HG02588 (cell line): ENCODE results near the gene GNG3.

Experiments
- ATAC-seq: cut with Tn5 transposase; IDR thresholded peaks from one replicate; pipeline ENCODE4 v1.9.1; 2021; ENCODE audit warnings: mild to moderate bottlenecking, moderate library complexity; ENCODE audit not compliant: unreplicated experiment

GNG3 gene

GRCh38 chr11:62755086-62755615 is 47.7 kb downstream of the GNG3 start:
- no peak for ATAC-seq

DNA sequence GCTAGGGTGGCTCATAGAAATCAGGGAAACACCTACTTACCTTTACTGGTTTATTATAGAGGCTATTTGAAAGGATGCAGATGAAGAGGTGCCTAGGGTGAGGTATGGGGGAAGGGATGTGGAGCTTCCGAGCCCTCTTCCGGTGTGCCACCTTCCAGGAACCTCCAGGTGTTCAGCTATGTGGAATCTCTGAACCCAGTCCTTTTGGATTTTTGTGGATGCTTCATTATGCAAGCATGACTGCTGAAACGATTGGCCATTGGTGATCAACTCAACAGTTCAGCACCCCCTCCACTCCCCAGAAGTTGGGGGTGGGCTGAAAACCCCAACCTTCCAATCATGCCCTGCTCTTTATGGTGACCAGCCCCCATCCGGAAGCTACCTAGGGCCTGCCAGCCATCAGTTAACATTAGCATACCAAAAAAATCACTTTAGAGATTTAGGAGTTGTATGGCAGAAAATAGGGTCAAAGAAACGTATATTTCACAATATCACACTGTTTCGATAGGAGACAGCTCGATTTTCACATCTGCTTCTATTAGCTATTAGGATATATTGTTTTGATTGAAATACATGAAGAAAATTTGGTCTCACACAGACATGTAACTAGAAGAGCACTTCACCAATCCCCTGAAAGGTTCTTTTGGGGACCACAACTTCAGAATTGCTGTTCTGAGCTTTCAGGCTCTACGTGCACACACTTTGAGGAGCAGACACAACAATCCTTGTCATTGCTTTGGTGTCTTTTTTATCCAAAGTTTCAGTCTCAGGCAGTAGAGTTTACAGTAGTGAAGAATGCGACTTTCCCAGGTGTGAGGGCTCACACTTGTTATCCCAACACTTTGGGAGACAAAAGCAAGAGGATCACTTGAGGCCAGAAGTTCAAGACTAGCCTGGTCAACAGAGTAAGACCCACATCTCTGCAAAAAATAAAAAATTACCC is 50.6 kb downstream of the GNG3 start:
- ATAC-seq: no peak
